MM.1S (cell line): ENCODE measurements around the gene C1orf21.
A peak's percentile ranks its signal among the peaks of the same experiment; 100 is the strongest.

Experiments used
- DNase-seq: peaks from one replicate; pipeline ENCODE4 v3.0.0-alpha.2; 2015
- H2AFZ ChIP-seq: fragments of 300-600 bp; sonication (generic); 2 replicates; pipeline ENCODE4 v1.6.0; 2016; ENCODE audit warnings: antibody characterized with exemption, low read length
- H3F3A ChIP-seq: fragments of 300-600 bp; sonication (generic); 2 replicates; pipeline ENCODE4 v1.6.1; 2016; ENCODE audit warnings: mild to moderate bottlenecking, antibody characterized with exemption, low read length, moderate library complexity, mixed read lengths; ENCODE audit not compliant: insufficient read depth
- H3K27ac ChIP-seq: fragments of 300-600 bp; sonication (generic); 2 replicates; pipeline ENCODE4 v1.5.1; 2016; ENCODE audit warnings: mild to moderate bottlenecking, low read length
- H3K27me3 ChIP-seq: fragments of 300-600 bp; sonication (generic); replicated peaks from 2 replicates; pipeline ENCODE4 v1.6.0; 2016; ENCODE audit warnings: low read length; ENCODE audit not compliant: insufficient read depth
- H3K36me3 ChIP-seq: fragments of 300-600 bp; sonication (generic); replicated peaks from 2 replicates; pipeline ENCODE4 v1.6.1; 2016; ENCODE audit warnings: mild to moderate bottlenecking, low read length, mixed read lengths; ENCODE audit not compliant: insufficient read depth
- H3K4me1 ChIP-seq: fragments of 300-600 bp; sonication (generic); 2 replicates; pipeline ENCODE4 v1.6.1; 2016; ENCODE audit warnings: low read length, mixed read lengths
- H3K4me2 ChIP-seq: fragments of 300-600 bp; sonication (generic); 2 replicates; pipeline ENCODE4 v1.6.0; 2016; ENCODE audit warnings: low read depth, low read length
- H3K4me3 ChIP-seq: fragments of 300-600 bp; sonication (generic); 2 replicates; pipeline ENCODE4 v1.5.1; 2016; ENCODE audit warnings: low read length, mixed read lengths
- H3K79me2 ChIP-seq: fragments of 300-600 bp; sonication (generic); 2 replicates; pipeline ENCODE4 v1.6.1; 2016; ENCODE audit warnings: mixed run types, low read length, mixed read lengths
- H3K9ac ChIP-seq: fragments of 300-600 bp; sonication (generic); 2 replicates; pipeline ENCODE4 v1.6.1; 2016; ENCODE audit warnings: low read length, mixed read lengths
- H3K9me2 ChIP-seq: fragments of 300-600 bp; sonication (generic); replicated peaks from 2 replicates; pipeline ENCODE4 v1.6.1; 2016; ENCODE audit warnings: mild to moderate bottlenecking, low read length, mixed read lengths; ENCODE audit not compliant: insufficient read depth
- H3K9me3 ChIP-seq: fragments of 300-600 bp; sonication (generic); replicated peaks from 2 replicates; pipeline ENCODE4 v1.6.1; 2016; ENCODE audit warnings: mild to moderate bottlenecking, low read length, mixed read lengths; ENCODE audit not compliant: insufficient read depth
- H4K20me1 ChIP-seq: fragments of 300-600 bp; sonication (generic); 2 replicates; pipeline ENCODE4 v1.6.1; 2016; ENCODE audit warnings: mild to moderate bottlenecking, low read length, moderate library complexity, mixed read lengths; ENCODE audit not compliant: insufficient read depth
- EZH2 ChIP-seq: fragments of 300-600 bp; sonication (generic); optimal IDR thresholded peaks from 2 replicates; pipeline ENCODE3; 2017; ENCODE audit warnings: low read depth, mild to moderate bottlenecking, antibody characterized with exemption, low read length, mixed read lengths
- EZH2phosphoT487 ChIP-seq: fragments of 300-600 bp; sonication (generic); IDR thresholded peaks from 2 replicates; pipeline ENCODE4 v1.6.1; 2018; ENCODE audit warnings: antibody characterized with exemption, low read length
- TF ChIP-seq, protein P1 (sequence below): fragments of 300-600 bp; sonication (generic); IDR thresholded peaks from 2 replicates; pipeline ENCODE4 v1.5.1; 2016; ENCODE audit warnings: antibody characterized with exemption, low read length, mixed read lengths

Gene C1orf21

DNA sequence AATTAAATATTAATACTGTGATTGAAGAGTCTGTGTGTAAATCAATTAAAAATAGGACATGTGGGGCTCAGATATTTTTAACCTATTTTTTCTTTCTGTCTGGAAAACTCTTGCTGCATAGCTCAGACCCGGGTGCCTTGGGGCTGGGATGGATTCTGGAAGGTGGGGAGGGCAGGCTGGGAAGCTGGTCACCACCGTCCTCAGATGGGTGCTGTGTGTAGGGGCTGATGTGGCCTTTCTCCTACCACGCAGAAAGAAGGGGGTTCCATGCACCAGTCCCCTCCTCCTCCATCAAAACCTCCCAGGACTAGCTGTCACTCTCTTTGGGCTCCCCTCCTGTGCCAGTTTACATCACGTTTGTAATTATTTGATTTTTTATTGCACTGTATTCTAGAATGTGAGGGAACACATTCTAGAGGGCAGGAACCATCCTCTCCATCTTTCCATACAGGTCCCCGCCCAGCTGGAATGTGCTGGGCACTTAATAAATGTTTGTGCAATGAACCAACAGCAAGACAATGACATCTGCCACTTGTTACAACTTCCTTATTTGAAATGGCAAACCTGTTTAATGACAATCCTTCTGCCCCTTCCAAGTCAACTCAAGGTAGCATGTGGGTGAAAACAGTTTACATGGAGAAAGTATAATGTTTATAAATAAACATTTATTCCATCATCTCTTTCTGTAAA is 263.5 kb downstream of the C1orf21 start:
- peak overlapping the region; percentile 47; the same call in 1 of the 2 replicates for H3K9ac ChIP-seq
- no peak for DNase-seq
- H3K27ac ChIP-seq, result peak overlapping the region; percentile 85
- no peaks in the 10 kb centered on the region for H3K27me3 ChIP-seq
- H3K4me1 ChIP-seq, result peaks cover 38% of the 10 kb centered on the region
- no peak overlapping the region for H3K4me3 ChIP-seq
- no peaks in the 10 kb centered on the region for H3K9me3 ChIP-seq
- H2AFZ ChIP-seq, result peak overlapping the region; percentile 68
- H3K36me3 ChIP-seq, result no peaks in the 10 kb centered on the region
- peak overlapping the region; percentile 86; the same call in 1 of the 2 replicates for H3K4me2 ChIP-seq
- H3K79me2 ChIP-seq, result no peaks in the 10 kb centered on the region
- no peaks in the 10 kb centered on the region for H4K20me1 ChIP-seq
- peaks cover 23% of the 10 kb centered on the region for H3F3A ChIP-seq
- TF ChIP-seq, protein P1, sequence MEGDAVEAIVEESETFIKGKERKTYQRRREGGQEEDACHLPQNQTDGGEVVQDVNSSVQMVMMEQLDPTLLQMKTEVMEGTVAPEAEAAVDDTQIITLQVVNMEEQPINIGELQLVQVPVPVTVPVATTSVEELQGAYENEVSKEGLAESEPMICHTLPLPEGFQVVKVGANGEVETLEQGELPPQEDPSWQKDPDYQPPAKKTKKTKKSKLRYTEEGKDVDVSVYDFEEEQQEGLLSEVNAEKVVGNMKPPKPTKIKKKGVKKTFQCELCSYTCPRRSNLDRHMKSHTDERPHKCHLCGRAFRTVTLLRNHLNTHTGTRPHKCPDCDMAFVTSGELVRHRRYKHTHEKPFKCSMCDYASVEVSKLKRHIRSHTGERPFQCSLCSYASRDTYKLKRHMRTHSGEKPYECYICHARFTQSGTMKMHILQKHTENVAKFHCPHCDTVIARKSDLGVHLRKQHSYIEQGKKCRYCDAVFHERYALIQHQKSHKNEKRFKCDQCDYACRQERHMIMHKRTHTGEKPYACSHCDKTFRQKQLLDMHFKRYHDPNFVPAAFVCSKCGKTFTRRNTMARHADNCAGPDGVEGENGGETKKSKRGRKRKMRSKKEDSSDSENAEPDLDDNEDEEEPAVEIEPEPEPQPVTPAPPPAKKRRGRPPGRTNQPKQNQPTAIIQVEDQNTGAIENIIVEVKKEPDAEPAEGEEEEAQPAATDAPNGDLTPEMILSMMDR, result no peak
- TF ChIP-seq EZH2phosphoT487 (no peak), EZH2 (no peak)
- H3K9me2 ChIP-seq, result no peaks in the 10 kb centered on the region

DNA sequence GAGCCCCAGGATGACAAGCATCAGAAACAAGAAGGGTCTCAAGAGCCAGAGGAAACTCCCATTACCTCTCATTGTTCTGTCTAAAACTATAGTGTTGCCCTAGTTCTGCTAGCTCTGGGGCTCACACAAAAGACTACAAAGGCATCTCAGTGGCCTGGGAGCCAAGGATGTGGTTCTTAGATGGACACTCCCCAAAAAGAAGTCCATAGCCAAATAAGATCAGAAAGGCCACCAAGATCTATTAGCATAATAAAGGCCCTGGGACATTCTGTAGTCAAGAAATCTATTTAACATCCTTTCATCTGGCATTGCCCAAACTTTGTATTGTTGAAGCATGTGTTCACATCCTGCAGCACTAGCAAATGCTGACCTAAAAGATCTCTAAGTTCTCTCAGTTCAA is 268.4 kb downstream of the C1orf21 start:
- H4K20me1 ChIP-seq, result no peaks in the 10 kb centered on the region
- H3K4me2 ChIP-seq, result no peak overlapping the region
- no peak overlapping the region for H3K9ac ChIP-seq
- H3K9me2 ChIP-seq, result no peaks in the 10 kb centered on the region
- no peak overlapping the region for H2AFZ ChIP-seq
- H3K79me2 ChIP-seq, result no peaks in the 10 kb centered on the region
- 0 out of 2 replicates have a peak, but pooled peaks cover under 1% of the 10 kb centered on the region for H3F3A ChIP-seq
- no peaks in the 10 kb centered on the region for H3K27me3 ChIP-seq
- H3K27ac ChIP-seq, result no peak overlapping the region
- H3K4me3 ChIP-seq, result no peak overlapping the region
- H3K36me3 ChIP-seq, result no peaks in the 10 kb centered on the region
- TF ChIP-seq, protein P1, result no peak
- TF ChIP-seq EZH2, result no peak
- no peak for TF ChIP-seq EZH2phosphoT487
- peaks cover 13% of the 10 kb centered on the region for H3K4me1 ChIP-seq
- no peak for DNase-seq
- no peaks in the 10 kb centered on the region for H3K9me3 ChIP-seq

DNA sequence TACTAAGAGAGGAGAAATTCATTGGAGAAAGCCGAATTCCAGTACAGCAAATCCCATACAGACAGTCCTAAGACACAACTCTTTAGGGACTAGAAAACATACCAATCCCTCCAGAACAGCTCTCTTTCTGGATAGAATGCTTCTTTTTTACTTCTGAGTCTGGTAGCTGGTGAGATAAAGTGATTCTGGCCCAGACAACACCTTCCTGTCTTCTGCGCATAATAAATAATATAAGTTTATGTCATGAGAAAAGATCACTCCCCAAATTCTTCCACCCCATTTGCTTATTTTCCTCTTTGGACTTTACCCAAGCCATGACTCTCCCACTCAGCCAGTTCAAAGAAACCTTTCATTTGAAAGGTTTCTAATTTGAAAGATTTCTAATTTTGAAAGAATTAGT is 269.4 kb downstream of the C1orf21 start:
- no peaks in the 10 kb centered on the region for H3K9me3 ChIP-seq
- peaks cover 11% of the 10 kb centered on the region for H3K4me1 ChIP-seq
- no peaks in the 10 kb centered on the region for H3F3A ChIP-seq
- H3K27me3 ChIP-seq, result no peaks in the 10 kb centered on the region
- DNase-seq, result no peak
- H3K27ac ChIP-seq, result no peak overlapping the region
- no peak overlapping the region for H2AFZ ChIP-seq
- no peak overlapping the region for H3K4me2 ChIP-seq
- H3K9ac ChIP-seq, result no peak overlapping the region
- H3K79me2 ChIP-seq, result no peaks in the 10 kb centered on the region
- no peaks in the 10 kb centered on the region for H3K36me3 ChIP-seq
- no peaks in the 10 kb centered on the region for H4K20me1 ChIP-seq
- TF ChIP-seq EZH2phosphoT487 (no peak), EZH2 (no peak)
- TF ChIP-seq, protein P1, result no peak
- H3K9me2 ChIP-seq, result no peaks in the 10 kb centered on the region
- no peak overlapping the region for H3K4me3 ChIP-seq
